Daoy (cell line): ENCODE results near the gene URB1. TPM values are rescaled to one million over a fixed set of nuclear protein-coding genes. Genes with fewer than 3 reads are reported as not detected.
"Not testable (repeated sequence)": the region's sequence is repeated elsewhere in the genome, so short reads cannot be mapped to it uniquely, and the experiment has no call there.

Experiments used
- DNase-seq: peaks from one replicate; pipeline ENCODE4 v3.0.0-alpha.2; 2015; ENCODE audit warnings: low read depth
- total RNA-seq: library from RNA; depleted of rRNA; stranded (reverse); fragments of >200 nt; shearing (Covaris generic); gene quantifications from 2 replicates; pipeline ENCODE4 v1.2.3, GENCODE V29; 2014

The URB1 gene
- total RNA-seq, 1 experiment from 2014 or later, result 28.3 TPM

DNA sequence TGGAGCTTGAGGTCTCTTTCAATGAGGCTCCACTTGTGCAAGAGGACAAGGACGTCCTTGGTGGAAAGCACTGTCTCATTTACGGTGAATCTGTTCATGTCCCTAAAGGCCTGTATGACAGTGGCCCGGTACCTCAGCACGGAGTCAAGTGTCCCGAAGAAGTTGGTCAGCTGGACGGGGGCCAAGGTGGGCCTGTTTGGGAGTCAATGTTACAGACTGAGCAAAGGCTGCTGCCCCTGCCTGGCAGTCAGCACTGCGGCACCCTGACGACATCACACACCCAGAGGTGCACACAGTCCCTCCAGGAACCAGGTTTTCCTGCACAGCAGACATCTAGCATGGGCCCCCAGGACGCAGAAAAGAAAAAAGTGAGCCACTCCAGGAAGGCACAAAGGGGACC, 75.1 kb downstream of the URB1 start:
- no peak for DNase-seq

GRCh38 chr21:32316361-32317215, 76.2 kb downstream of the URB1 start:
- DNase-seq, result no peak

- no peak for DNase-seq
Observed at GRCh38 chr21:32315511-32316281, 77.1 kb downstream of the URB1 start.

DNA sequence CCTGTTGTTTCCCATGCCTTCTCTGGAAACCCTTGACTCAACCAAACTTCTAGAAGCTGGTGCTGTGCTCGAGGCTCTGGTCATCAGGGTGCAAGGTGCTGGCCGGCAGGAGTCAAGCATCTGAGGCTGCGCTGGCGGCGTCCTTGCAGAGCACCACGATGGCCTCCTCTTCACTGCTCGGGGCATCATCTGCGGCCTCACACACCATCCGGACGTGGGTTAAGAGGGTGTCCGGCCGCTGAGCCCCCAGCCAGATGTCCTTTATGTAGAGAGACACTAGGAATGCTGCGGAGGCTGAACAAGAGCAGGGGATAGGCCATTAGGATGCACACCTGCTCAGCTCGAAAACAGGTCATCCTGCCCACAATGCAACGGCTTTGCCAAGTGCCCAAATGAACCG, 78.0 kb downstream of the URB1 start:
- DNase-seq, result no peak

- no peak for DNase-seq
Observed at GRCh38 chr21:32312976-32313375, 79.8 kb downstream of the URB1 start.

DNA sequence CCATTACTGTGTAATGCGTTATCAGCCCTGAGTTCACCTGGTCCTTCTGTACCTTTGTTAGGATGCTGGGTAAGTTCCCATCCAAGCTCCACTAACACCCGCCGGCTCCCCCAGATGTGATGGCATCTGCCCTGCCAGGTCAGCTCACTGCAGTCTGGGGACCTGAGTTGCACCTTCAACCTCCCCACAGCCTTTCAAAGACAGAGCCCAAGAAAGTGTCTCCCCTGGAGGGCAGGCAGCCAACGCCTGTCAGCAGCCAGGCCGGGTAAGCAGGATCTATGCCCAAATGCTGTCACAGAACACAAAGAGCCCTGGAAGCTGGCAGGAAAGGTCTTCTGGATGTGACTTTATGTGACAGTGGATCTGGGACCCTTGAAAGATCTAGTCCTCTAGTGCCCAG, 80.5 kb downstream of the URB1 start:
- no peak for DNase-seq

DNA sequence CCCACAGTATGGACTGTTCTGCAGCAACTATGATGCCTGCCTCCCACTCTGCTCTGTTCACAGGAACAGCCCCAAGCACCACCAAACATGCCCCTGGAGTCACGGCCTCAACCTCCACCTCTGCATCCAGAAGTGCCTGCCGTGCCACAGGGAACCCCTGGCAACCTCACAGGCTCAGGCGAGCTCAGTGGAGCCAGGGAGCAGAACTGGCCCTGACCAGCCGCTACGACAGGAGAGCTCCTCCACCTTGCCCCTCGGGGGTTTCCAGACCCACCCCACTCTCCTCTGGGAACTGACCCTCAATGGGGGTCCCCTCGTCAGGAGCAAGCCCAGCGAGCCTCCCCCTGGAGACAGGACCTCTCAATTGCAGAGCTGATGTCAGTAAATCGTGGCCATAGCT, 81.2 kb downstream of the URB1 start:
- no peak for DNase-seq

- DNase-seq, result not testable (repeated sequence)
Observed at GRCh38 chr21:32310976-32311375, 81.8 kb downstream of the URB1 start.

DNA sequence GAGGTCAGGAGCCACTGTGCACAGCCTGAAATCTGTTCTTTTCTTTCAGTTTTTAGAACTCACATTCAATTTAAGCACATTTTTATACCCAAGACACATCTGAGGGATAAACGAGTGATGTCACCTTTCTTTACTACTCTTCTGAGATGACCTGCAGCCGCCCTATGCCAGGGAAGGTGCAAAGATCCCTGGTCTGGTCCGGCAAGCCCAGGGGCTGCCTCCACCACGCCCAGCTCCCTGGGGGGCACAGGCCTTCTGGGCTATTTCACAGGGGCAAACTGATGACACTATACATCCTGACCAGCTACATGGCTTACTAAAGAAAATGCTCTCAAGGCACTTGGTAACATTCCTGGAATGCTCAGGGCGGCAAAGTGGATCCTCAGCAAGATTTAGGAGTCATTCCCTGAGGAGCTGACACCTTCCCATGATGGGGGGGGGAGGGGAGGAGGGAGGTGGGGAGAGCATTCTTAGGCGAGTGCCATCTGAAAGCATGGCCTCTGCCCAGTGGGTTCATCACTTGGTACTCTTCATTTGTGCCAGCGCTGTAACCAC, 82.8 kb downstream of the URB1 start:
- no peak for DNase-seq

DNA sequence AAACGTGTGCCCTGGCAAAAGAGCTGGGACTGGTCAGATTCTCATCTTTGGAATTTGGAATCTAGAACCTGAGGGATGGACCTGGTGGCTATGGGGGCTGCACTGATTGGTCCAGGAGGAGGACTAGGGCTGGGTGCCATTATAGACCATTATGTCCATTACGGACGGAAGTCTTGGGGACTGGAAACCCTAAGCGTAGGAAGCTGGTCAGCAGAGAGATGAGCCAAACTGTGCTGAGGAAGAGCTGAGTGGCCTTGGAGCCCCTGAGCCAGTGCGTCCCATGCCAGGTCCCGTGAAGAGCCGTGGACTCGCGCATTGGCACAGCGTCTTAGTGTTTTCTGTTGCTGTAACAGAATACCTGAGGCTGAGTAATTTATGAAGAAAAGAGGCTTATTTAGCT, 84.1 kb downstream of the URB1 start:
- DNase-seq, result no peak

DNA sequence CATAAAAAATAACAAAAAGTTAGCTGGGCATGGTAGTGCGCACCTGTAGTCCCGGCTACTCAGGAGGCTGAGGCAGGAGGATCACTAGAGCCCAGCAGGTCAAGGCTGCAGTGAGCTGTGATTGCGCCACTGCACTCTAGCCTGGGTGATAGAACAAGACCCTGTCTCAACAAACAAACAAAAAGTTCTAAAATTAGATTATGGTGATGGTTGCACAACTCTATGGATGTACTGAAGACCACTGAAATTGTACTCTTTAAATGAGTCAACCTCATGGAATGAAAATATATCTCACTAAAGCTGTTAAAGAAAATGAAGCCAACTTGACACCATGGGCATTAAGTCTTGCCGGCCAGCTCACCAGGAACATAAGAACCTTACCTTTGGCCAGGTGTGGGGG, 85.1 kb downstream of the URB1 start:
- no peak for DNase-seq

DNA sequence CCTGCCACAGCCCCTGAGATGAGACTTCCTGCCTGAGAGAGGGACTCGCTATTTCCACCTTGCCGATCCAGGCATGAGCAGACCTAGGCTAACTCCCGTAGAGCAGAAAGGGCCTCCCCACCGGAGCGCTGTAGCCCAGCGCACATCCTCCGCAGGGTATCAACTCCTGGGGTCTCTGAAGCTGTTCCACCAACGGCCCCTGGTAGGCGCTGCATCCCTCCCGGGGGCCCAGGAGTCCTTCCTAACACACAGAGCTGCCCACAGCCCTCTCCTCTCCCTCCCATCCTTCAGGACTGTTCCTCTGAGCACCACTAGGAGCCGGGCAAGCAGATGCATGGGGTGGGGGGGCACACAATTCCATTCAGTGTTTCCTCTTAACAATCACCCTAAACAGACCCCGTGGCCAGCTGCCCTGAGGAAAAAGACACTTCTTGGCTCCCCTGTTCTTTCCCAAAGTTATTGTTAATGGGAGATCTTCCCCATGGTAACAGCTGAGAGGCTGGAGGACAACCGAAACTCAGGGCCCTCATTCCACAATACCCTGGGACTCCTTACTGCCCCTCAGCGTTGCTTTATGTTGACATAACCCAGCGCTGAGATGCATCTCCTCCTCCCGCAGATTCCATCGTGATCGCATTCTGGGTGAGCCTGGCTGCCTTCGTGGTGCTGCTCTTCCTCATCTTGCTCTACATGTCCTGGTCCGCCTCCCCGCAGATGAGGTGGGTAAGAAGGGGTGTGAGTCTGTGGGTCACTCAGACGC, 86.6 kb downstream of the URB1 start:
- DNase-seq, result no peak

GRCh38 chr21:32304998-32305397, 87.8 kb downstream of the URB1 start:
- DNase-seq, result no peak

DNA sequence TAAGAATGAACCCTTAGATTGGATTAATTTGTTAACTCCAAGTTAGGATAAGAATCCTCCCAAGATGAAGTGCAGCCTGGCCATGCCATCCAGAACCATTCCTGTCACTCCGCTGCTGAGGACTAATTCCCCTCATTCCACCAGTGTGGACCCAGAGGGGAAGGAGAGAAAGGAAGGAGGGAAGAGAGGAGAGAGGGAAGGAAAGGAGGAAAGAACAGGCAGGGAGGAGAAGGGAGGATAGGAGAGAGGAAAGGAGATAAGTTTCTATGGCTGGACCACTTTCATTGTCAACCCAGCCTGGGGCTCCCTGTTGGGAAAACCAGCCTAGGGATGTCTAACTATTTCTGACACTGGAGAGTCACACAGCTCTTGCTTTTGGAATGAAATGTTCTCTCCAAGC, 89.4 kb downstream of the URB1 start:
- DNase-seq, result no peak

DNA sequence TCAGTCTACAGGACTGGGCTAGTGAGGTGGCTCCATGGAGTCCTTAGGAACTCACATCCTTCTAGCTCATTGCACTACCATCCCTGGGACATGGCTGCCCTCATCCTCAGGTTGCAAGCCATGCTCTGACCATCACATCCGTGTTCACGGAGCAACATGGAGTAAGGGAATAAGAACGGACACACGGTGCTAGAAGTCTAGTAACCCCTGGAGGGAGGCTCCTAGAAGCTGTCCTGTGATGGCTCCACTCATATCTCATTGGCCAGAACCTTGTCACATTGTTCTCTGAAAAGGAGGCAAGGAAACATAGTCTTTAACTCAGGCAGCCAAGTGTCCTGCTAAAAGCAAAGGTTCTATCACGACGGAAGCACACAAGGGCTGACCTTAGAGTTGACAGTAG, 90.3 kb downstream of the URB1 start:
- no peak for DNase-seq

DNA sequence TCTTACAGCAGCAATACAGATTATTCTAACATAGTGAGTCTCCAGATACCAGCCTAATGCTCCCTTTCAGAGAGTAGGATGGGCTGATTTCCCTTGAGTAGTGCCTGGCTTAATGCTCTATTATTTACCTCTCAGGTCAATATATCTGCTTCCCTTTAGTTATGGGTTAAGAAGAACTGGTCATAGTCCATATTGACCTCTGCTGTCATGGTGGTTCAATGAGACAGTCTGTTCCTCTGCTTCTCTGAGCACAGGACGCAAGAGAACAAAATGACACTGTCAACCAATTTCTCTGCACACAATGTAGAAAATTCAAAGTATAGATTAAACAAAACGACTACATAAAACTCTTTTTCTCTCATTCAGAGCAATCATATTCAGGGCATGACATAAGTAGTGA, 91.2 kb downstream of the URB1 start:
- DNase-seq, result no peak

DNA sequence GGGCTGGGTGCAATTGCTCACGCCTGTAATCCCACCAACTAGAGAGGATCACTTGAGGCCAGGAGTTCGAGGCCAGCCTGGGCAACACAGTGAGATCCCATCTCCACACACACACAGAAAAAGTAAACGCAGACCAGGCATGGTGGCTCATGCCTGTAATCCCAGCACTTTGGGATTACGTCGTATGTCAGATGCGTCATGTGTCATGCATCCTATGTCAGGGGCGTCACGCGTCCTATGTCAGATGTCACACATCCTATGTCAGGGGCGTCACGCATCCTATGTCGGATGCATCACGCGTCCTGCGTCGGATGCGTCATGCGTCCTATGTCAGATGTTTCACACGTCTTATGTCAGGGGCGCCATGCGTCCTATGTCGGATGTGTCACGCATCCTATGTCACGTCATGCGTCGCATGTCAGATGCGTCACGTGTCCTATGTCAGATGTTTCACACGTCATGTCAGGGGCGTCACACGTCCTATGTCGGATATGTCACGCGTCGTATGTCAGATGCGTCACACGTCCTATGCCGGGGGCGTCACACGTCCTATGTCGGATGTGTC, 92.6 kb downstream of the URB1 start:
- DNase-seq, result no peak

GRCh38 chr21:32299695-32300094, 93.1 kb downstream of the URB1 start:
- DNase-seq, result no peak

GRCh38 chr21:32298658-32299081, 94.1 kb downstream of the URB1 start, which contains the start of gene MRAP:
Gene MRAP, plus strand, starts transcription at chr21:32298855. Its CDS starts 117 bp downstream, at chr21:32298972.
- DNase-seq, result no peak

DNA sequence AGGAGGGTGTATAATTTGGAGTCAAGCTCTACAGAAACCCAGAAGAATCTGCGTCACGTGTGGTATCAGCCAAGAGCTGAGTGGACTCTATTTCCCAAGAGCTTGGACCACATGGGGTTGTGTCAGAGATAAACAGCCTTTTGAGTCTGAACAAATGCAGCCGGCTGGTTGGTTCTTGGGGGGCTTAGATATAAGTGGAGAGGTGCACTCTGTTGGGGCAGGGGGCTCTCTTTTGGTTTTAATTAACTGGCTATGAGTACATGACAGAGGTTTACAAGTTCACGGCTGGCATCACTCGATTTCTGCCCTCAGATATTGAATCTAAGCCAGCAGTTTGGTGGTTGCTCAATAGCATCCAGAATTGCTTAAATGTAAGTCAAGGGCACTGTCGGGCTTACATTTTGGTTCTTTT, 94.7 kb downstream of the URB1 start:
- no peak for DNase-seq

- no peak for DNase-seq
Observed at GRCh38 chr21:32297449-32297848, 95.4 kb downstream of the URB1 start.

GRCh38 chr21:32285476-32285875, 107.3 kb downstream of the URB1 start:
- no peak for DNase-seq
